Panc1 (cell line): ENCODE results near the gene NCAM2.

Experiments
- POLR2AphosphoS5 ChIP-seq: IDR thresholded peaks from 2 replicates; pipeline ENCODE4 v1.6.1; 2012; ENCODE audit warnings: mild to moderate bottlenecking, low read depth, low read length, moderate library complexity
- TCF7L2 ChIP-seq: IDR thresholded peaks from 2 replicates; pipeline ENCODE4 v1.6.1; 2011; ENCODE audit warnings: mild to moderate bottlenecking, low read depth, low read length, inconsistent platforms
- TF ChIP-seq, protein P1 (sequence below): fragments of 450-650 bp; IDR thresholded peaks from 2 replicates; pipeline ENCODE4 v1.5.1; 2017; ENCODE audit warnings: mild to moderate bottlenecking
- TF ChIP-seq, protein P2 (sequence below), 2 experiments: IDR thresholded peaks; 2 replicates each; pipeline ENCODE4 v1.6.1; 2011 to 2012; ENCODE audit warnings: low read depth in 2 of 2, control low read depth in 1 of 2, low read length in 1 of 2, mild to moderate bottlenecking in 1 of 2, moderate library complexity in 1 of 2; ENCODE audit not compliant: insufficient read depth in 1 of 2

GRCh38 chr21:21187579-21187978, 189.4 kb downstream of the NCAM2 start:
- TF ChIP-seq, protein P1, sequence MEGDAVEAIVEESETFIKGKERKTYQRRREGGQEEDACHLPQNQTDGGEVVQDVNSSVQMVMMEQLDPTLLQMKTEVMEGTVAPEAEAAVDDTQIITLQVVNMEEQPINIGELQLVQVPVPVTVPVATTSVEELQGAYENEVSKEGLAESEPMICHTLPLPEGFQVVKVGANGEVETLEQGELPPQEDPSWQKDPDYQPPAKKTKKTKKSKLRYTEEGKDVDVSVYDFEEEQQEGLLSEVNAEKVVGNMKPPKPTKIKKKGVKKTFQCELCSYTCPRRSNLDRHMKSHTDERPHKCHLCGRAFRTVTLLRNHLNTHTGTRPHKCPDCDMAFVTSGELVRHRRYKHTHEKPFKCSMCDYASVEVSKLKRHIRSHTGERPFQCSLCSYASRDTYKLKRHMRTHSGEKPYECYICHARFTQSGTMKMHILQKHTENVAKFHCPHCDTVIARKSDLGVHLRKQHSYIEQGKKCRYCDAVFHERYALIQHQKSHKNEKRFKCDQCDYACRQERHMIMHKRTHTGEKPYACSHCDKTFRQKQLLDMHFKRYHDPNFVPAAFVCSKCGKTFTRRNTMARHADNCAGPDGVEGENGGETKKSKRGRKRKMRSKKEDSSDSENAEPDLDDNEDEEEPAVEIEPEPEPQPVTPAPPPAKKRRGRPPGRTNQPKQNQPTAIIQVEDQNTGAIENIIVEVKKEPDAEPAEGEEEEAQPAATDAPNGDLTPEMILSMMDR: no peak
- TF ChIP-seq POLR2AphosphoS5 (no peak), TCF7L2 (no peak)
- TF ChIP-seq, protein P2, sequence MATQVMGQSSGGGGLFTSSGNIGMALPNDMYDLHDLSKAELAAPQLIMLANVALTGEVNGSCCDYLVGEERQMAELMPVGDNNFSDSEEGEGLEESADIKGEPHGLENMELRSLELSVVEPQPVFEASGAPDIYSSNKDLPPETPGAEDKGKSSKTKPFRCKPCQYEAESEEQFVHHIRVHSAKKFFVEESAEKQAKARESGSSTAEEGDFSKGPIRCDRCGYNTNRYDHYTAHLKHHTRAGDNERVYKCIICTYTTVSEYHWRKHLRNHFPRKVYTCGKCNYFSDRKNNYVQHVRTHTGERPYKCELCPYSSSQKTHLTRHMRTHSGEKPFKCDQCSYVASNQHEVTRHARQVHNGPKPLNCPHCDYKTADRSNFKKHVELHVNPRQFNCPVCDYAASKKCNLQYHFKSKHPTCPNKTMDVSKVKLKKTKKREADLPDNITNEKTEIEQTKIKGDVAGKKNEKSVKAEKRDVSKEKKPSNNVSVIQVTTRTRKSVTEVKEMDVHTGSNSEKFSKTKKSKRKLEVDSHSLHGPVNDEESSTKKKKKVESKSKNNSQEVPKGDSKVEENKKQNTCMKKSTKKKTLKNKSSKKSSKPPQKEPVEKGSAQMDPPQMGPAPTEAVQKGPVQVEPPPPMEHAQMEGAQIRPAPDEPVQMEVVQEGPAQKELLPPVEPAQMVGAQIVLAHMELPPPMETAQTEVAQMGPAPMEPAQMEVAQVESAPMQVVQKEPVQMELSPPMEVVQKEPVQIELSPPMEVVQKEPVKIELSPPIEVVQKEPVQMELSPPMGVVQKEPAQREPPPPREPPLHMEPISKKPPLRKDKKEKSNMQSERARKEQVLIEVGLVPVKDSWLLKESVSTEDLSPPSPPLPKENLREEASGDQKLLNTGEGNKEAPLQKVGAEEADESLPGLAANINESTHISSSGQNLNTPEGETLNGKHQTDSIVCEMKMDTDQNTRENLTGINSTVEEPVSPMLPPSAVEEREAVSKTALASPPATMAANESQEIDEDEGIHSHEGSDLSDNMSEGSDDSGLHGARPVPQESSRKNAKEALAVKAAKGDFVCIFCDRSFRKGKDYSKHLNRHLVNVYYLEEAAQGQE (IDR thresholded peaks at IDR 0.05; ENCODE audit: insufficient read depth in 1 of 2, low read depth in 2 of 2, low read length in 1 of 2): no peak
